NOMO-1 treated with dmso at 0.1 percent for 144 hours (cell line): Measurements from ENCODE around the gene ARL4D.
"Not testable (repeated sequence)": the region's sequence is repeated elsewhere in the genome, so short reads cannot be mapped to it uniquely, and the experiment has no call there.

Experiments used
- DNase-seq: peaks from one replicate; lab custom pipeline; 2025; ENCODE audit not compliant: unreplicated experiment; lab: John Stamatoyannopoulos, UW

The ARL4D gene

DNA sequence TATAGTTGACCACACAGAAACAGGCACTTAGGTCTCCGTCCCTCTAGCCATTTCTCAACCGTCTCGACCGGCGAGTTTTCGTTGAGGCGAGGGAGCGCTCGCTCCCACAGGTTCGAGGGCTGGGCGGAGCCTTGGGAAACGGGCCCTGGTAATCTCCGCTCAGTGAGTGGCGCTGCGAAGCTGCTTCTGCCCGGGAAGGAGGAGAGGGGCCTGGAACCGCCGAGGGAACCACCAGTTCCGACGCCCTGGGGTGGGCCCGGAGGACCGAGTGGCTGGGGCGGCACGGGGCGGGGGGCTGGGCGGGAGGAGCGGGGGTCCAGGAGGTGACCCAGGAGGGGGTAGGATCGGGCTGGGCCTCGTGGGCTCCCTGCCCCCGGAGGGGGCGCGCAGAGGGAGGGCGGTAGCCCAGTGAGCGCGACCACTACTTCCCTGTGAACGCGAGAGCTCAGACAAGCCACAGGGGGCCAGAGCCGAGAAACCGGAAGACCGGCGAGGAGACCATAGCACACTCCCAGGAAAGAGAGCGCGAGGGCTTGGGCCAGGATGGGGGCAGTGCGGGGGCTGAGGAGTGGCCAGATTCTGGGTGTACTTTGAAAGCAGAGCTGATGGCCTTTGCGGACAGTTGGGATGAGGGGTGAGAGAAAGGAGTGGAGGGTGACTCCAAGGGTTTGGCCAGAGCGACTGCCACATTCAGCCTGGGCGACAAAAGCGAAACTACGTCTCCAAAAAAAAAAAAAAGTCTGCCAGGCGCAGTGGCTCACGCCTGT, 29.9 kb upstream of the ARL4D start:
- DNase-seq = peak; percentile 90

DNA sequence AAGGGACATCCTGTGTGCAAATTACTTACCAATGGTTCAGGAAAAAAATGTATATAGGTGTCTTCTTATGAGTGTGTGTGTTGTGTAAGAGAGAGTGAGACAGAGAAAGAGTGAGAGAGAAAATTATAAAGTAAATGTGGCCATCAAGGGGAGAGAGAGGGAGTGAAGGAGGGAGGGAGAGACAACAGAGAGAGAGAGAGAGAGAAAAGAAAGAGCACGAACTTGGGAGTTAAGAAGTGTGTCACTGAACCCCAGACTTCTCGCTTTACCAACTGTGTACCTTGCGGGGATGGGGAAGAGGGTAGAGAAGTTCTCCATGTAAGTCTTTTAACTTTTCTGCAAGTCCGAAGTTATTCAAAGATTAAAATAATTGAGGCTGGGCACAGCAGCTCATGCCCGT, 28.8 kb upstream of the ARL4D start:
- no peak for DNase-seq

DNA sequence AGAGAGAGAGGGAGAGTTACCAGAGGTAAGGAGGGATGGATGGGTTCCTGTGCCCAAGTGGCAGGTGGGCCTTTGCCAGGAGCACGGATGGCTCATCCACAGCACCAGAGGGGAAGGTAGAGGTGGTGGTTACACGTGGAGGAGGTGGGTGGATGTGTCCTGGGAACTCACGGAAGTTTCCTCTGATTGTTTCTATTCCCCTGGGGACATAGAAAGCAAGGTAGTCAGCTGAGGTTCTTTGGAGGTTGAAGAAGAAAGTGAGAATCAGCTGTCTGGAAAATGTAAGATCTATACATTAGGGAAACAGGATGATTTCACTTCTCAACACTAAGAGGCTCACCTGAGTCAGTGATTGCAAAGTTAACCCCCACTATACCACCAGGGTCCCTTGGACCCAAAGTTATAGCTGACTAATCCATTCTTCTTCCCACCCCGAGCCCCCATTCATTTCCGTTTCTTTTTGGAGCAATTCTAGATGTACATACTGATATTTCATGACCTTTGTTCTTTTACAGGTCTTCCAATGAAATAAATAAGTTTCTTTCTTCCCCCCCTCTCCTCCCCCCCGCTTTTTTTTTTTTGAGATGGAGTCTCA, 27.5 kb upstream of the ARL4D start:
- no peak for DNase-seq

DNA sequence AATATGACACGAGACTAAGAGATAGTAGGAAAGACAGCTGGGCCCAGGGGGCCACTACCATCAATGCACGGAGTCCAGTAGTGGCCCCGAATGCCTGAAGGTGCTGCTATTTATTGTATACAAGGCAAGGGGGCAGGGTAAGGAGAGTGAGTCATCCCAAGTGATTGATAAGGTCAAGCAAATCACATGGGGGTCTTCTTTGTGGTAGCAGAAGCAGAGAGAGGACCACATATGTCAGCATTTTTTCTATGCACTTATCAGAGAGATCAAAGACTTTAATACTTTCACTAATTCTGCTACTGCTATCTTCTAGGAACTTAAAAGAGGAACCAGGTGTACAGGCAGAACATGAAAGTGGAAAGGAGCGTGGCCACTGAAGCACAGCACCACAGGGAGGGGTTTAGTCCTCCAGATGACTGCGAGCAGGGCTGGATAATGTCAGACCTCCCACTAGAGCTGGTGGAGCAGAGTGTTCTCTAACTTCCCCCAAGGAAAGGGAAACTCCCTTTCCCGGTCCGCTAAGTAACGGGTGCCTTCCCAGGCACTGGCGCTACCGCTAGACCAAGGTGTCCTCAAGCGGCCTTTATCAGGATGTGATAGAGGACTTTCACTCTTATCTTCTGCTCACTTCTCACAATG, 26.4 kb upstream of the ARL4D start:
- peak; percentile 19 for DNase-seq

DNA sequence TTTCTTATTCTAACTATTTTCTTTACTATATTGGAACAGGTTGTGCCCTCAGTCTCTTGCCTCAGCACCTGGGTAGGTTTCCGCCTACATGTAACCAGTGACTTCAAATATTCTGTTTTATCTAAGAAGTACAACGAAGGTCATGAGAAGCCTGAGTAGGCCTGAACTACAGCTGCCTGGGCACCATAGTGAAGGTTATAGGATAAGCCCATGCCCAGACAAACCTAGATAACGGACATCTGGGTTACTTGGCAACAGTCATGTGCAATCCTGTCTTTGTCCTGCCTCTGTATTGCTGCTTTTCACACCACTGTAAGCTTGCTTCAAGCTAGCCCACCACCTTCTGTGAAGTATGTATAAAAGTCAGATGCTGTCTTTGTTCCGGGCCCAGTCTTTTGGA, 25.4 kb upstream of the ARL4D start:
- DNase-seq = no peak

DNA sequence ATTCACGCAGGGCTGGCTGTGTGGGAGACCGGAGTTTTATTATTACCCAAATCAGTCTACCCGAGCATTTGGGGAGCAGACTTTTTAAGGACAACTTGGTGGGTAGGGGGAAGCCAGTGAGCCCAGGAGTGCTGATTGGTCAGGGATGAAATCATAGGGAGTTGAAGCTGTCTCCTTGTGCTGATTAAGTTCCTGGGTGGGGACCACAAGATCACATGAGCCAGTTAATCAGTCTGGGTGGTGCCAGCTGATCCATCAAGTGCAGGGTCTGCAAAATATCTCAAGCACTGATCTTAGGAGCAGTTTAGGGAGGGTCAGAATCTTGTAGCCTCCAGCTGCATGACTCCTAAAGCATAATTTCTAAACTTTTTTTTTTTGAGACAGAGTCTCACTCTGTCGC, 22.9 kb upstream of the ARL4D start:
- DNase-seq = not testable (repeated sequence)

DNA sequence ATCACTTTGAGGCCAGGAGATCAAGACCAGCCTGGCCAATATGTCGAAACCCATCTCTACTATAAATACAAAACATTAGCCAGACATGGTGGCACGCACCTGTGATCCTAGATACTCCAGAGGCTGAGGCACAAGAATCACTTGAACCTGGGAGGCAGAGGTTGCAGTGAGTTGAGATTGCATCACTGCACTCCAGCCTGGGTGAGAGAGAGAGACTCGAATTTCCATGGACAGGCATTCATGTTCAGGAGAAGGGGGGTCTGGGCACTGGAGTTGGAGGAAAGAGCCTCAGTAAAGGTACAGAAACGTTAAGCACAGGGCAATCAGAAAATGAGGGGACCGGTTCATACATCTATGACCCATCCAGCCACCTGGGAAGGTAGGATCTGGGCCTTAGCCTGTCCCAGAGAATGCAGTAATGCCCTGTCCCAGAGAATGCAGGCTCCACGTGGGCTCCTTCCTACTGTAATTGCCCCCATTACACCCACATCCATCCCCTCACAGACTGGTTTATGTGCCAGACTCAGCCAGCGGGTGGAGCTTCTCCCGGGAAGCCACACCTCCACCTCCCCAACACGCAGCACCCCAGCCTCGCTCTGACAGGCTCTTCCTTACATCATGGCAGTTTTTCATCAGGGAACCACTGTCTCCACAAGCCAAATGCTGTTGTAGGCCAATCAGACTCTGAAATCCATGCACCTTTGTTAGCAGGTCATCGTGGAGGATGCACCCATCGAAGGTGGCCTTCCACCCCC, 21.6 kb upstream of the ARL4D start:
- DNase-seq = no peak

DNA sequence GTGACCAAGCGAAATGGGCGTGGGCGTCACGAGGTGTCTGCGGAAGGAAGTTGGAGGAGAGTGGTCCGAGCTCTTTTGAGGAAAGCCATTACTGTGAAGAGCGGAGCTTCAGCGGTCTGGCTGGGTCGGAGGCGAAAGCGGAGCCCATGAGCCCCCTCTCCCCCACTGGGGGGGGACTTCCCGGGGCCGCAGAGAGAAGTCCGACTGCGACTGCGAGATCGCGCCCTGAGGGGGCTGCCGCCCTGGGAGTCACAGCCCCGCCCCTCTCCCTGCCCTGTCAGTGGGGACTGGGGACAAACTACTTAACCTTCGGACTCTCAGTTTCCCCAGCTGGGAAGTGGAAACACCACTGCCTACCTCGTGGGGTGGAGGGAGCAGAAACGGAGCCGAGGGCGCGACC, 20.0 kb upstream of the ARL4D start:
- no peak for DNase-seq

DNA sequence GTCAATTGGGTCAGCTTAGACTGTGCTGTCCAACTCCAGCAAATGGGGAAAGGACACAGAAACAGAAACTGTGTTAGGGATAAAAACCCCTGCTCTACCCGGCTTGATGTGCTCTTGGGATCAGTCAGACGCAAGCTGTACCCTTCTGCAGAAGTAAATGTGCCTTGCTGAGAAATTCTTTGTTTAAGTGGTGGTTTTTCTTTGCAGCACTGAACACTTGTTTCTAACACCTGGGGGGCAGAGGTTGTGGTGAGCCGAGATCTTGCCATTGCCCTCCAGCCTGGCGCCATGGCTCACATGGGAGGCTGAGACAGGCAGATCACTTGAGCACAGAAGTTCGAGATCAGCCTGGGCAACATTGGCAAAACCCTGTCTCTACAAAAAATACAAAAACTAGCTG, 18.5 kb upstream of the ARL4D start:
- no peak for DNase-seq

DNA sequence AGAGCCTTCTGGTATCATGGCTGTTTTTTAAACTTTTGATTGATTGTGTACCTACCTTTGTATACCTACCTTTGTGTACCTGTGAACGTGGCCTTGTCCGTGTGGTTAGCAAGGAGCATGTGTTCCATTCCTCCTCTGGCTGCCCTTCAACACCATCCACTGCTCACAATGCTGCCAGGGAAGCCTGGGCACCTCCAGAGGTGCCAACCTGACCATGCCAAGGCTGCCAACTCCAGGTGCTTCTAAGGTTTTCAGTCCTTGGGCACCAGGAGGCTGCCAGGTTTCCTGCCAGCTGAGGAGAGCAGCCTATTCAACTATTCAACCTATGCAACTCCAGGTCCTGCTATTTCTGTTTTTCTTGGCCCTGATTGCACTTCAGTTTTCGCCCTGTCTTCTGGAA, 17.6 kb upstream of the ARL4D start:
- no peak for DNase-seq

DNA sequence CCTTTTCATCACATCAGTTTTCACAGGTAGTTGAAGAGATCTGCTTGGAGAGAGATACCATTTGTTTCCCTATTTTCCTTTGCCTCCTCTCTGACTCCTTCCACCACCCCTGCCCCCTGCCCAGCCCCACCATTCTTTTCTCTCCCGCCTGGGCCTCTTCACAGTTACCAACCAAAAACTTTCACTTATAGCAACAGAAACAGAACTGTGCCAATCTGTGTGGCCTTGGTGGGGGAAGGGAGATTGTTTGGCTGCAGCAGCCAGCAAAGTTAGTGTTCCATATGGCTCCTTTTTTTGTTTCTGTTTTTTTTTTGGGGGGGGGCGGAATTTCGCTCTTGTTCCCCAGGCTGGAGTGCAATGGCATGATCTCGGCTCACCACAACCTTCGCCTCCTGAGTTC, 17.2 kb upstream of the ARL4D start:
- DNase-seq = no peak

DNA sequence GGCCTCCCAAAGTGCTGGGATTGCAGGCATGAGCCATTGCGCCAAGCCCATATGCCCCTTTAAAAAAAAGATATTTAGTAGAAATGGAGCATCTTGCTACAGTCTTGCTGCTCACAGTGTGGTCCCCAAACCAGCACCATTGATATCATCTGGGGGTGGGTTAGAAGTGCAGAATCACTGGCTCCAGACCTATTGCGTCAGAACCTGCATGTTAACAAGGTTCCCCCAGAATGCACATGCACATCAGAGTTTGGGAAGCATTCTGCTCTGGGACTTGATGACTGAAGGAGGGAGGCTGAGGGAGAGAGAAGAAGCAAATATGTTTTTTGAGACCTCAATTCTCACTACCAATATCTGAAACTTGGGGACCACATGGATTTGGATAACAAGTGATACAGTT, 16.0 kb upstream of the ARL4D start:
- DNase-seq = no peak

DNA sequence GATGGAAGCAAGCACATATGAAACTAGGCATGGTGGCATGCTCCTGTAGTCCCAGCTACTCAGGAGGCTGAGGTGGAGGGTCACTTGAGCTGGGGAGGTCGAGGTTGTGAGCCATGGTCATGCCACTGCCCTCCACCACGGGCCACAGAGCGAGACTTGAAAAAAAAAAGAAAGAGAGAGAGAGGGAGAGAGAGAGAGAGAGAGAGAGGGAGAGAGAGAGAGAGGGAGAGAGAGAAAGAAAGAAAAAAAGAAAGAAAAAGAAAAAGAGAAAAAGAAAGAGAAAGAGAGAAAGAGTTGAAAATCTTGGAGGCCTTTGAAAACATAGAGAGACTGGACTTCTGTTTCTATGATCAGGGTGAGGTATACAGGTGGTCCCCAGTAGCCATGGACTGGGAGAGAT, 15.4 kb upstream of the ARL4D start:
- DNase-seq = no peak

DNA sequence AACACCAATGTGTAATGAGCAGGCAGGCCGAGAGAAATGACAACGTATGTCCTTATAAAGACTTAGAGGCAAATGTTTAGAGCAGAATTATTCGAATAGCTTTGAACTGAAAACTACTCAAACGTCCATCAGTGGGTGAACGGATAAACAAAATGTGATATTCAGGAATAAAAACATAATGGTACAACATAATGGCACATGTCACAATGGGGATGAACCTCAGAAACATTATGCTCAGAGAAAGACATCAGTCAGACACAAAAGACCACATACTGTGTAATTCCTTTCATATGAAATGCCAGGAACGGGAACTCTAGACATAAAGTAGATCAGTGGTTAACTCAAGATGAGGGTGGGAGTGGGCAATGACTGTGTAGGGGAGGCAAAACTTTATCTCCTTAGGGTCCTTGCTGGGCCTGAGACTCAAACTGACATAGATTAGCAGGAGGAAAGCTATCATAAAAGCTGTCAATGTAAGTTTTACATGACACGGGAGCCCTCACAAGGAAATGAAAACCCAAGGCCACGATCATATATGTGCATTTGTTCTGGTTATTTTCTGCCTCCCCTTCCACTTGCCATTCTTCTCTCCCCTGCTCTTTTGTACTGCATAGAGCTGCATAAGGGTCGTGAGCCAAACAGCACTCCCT, 14.8 kb upstream of the ARL4D start:
- no peak for DNase-seq

DNA sequence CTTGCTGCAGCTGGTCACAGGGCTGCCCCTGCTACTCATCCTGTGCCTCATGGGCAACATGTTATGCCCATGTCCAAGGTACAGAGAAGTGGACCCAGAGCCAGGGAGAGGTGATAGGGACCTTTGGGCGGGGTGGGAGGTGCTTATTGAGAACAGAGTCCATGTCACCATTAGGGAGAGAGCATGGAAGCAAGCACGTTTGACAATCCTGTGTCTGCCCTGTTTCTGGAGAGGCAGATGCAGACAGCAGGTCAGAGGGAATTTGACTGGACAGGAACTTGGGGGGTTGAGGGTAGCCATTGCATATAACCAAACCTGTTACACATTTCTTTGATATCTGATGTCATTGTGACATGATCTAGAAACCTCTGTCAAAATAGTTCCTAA, 14.3 kb upstream of the ARL4D start:
- no peak for DNase-seq

DNA sequence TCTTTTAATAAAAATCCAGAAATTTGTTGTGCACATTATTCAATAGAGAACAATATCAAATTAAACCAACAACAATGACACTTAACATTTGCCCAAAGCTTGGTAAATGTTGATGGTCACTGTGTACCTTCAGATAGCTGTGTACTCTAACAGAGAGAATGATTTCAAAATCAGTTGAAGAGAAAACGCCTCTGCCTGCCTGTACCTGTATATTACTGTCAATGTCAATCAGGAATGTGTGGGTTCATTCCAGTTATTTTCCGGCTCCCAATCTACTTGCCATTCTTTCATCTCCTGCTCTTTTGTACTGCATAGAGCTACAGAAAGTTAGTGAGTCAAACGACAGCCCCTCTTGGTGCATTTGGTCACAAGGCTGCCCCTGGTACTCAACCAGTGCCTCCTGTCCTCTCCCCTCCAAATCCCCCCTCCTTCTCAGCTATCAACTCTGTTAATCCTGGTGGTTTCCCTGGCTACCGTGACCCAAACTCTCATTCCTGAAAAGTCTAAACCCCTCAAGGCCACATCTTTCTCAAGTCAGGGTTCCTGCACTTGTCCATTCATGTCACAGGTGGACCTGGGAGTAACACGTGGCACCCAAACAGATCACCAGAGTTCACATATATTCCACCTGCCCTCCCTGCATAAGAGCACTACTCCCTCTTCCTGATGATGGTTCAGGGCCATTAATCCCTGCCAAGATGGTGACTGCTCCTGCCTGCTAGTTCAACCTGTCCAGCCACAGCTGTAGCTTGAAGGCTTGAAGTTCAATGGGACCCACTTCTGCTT, 13.6 kb upstream of the ARL4D start:
- no peak for DNase-seq

DNA sequence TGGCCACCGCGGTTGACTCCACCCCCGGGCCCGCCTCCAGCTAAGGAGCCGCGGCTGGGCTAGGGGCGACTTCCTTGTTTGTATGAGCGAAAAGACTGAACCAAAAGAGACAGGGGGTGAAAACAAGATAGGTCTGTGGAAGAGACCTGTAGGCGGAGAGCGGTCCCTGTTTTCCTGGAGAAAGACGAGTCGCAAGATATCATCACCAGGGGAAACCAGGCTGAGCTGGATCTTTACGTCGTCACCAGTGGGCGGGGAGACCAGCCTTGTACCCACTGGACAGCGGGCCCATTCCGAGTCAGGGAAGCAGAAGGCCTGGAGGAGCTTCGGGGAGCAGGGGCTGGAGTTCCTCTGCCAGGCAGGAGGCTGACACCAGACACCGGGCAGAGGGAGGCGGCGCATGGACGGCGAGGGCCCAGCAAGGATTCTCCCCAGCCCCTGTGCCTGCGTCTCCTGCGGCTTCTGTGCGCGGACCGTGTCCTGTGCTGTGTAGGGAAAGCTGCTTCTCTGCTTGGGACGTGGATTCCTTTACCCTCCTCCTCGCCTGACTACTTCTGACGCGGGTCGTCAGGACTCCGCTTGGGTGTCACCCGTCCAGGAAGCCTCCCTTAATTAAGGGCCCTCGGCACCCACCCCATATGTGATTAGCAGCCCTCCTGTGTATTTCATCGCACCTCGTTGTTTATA, 10.3 kb upstream of the ARL4D start:
- DNase-seq = peak; percentile 83

DNA sequence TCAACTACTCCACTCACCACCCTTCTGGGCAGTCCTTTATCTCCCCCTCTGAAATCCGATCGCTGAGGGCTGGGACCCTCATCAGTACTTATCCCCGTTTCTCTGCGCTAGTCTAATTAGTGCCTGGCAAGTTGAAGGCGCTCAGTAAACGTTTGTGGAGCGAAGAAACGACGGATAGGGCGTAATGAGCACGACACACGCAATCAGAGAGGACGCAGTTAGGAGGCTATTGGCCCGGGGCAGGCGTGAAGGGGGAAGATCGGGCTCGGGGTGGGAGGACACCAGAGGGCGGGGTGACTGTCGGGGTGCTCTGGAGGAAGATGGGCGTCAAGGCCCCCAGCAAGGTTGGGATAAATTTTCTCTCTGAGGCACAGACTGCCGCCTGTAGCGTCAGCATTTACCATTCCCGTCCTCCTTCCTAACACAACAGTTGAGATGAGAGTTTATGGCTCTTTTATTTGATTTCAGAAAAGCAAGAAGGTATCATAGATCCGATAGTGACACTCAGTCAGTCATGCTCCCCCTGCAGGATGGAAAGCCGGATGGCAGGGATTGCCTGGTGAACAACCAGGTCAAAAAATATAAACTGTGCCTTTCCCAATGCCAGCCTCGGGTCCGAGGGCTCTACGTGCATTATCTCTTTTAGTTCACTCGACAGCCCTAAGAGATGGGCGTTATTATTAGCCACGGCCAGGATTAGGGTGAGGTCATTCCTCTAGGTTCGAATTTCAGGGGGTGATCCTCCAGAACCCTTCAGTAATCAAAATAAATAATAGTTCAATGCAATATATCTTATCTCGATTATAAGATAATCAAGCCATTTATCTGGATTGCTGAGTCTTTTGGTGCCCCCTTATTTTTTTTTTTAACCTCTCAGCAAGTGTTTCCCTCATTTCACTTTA, 9.5 kb upstream of the ARL4D start:
- DNase-seq = peak; percentile 86

DNA sequence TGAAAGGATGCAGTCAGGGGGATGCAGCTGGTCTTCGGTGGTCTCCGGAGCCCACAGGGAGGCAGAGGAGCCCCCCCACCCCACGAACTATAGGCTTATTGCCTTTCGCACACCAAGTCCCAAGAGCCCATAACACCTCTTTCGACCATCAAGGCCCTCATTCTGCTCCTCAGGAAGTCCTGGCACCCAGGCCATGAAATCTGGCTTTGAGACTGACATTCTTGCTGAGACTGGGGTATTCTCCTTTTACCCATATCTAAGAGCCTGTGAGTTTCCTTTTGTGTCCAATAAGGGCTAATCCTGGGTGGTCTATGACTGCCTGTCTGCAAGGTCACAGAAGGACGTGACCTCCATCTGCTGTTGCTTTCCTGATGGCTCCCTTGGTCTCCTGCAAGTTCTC, 6.4 kb upstream of the ARL4D start:
- DNase-seq = no peak
